Measurements from ENCODE around the gene KRTAP5-10.
"Not testable (repeated sequence)": the region's sequence is repeated elsewhere in the genome, so short reads cannot be mapped to it uniquely, and the experiment has no call there.

The KRTAP5-10 gene

DNA sequence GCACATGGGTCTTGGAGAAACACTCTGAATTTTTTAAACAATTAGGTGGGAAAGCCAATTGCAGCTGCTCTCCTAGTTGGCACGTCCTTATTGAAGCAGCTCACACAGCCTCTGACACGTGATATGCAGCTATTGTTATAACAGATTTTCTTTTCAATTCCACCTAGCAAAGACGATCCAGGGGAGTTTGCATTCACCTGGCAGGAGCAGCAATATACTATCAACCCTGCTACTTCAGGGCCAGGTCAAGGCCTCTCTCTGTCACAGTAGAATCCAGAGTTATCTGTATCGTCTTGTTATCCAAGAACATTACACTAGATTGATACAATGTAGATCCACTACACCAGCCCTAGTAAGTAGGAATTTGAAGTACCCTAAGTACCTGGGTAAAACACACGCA, 9.1 kb downstream of the KRTAP5-10 start:
- DNase-seq = no peak

- DNase-seq = no peak
Measured at GRCh38 chr11:71575723-71576424, 10.5 kb downstream of the KRTAP5-10 start.

- DNase-seq = not testable (repeated sequence)
Measured at GRCh38 chr11:71576688-71577465, 11.5 kb downstream of the KRTAP5-10 start.

DNA sequence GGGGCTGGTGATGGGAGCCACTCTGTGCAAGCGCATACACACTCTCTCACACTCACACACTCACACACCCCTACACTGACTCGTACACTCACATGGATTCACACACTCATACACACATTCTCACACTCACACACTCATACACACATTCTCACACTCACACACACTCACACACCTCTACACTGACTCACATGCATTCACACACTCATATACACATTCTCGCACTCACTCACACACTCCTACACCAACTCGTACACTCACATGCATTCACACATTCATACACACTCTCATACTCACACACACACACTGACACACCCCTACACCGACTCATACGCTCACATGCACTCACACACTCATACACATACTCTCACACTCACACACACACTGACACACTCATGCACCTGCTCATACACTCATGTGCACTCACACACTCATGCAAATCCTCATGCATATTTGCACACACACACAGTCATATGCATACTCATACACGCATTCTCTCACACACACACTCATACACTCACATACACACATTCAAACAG, 12.2 kb downstream of the KRTAP5-10 start:
- no peak for DNase-seq

GRCh38 chr11:71579513-71579912, 14.2 kb downstream of the KRTAP5-10 start:
- not testable (repeated sequence) for DNase-seq

GRCh38 chr11:71580057-71581003, 15.0 kb downstream of the KRTAP5-10 start:
- peak; percentile 81 for DNase-seq

- no peak for DNase-seq
Measured at GRCh38 chr11:71581826-71582225, 16.5 kb downstream of the KRTAP5-10 start.

GRCh38 chr11:71582309-71582895, 17.0 kb downstream of the KRTAP5-10 start, which contains the start of gene KRTAP5-11:
KRTAP5-11 (minus strand) TSS chr11:71582875; CDS start chr11:71582837, 38 bp downstream.
- no peak for DNase-seq

DNA sequence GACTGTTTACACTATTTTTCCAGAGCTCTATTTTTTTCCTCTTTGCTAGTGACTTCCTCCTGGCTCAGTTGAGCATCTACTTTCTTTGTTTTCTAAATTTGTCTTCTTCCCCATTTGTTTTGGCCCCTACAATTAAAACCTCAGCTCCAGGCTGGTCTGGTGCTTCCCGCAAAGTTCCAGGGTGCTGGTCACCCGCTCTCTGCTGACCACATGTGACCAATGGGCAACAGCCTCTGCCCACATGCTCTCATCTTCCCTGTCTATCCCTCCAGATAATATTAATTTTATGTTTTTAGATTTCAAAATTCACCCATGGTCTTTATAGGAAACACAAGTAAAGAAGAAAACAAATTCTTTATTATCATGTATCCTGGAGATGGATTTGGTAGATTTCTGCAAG, 17.6 kb downstream of the KRTAP5-10 start:
- not testable (repeated sequence) for DNase-seq

- not testable (repeated sequence) for DNase-seq
Measured at GRCh38 chr11:71585673-71586072, 20.3 kb downstream of the KRTAP5-10 start.

DNA sequence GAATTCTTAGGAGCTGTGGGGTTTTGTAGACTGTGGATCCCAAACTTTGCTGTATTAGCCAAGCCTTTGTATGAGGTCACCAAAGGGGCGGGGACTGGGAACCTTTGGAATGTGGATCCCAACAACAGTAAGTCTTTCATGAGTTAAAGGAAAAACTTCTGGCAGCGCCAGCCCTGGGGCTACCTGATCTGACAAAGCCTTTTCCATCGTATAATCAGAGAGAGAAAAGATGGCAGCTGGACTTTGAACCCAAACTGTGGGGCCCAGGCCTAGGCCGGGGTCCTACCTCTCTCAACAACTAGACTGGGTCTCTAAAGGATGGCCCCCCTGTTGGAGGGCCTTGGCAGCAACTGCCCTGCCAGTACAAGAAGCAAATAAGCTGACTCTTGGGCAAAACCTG, 23.0 kb downstream of the KRTAP5-10 start:
- DNase-seq = not testable (repeated sequence)

GRCh38 chr11:71588822-71589545, 23.6 kb downstream of the KRTAP5-10 start:
- not testable (repeated sequence) for DNase-seq

DNA sequence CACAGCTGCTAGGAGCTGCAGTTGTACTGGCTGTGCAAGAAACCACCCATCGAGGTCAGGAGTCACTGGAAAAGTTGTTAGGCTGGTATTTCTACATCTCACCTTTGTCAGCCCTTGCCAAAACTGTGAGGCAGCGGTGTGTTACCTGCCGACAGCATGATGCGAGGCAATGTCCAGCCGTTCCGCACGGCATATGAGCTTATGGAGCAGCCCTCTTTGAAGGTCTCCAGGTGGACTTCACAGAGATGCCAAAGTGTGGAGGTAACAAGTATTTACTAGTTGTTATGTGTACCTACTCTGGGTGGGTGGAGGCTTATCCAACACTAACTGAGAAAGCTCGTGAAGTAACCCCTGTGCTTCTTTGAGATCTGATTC, 24.2 kb downstream of the KRTAP5-10 start:
- not testable (repeated sequence) for DNase-seq

DNA sequence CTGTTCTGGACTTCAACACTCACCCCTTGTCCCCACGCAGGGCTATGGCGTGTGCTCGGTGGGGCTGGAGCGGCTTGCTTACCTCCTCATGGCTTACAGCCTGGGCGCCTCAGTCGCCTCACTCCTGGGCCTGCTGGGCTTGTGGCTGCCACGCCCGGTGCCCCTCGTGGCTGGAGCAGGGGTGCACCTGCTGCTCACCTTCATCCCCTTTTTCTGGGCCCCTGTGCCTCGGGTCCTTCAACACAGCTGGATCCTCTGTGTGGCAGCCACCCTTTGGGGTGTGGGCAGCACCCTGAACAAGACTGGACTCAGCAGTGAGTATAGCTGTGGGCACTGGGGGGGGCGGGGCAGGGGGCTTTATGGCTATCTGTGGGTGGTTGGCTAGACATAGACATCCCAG, 37.9 kb downstream of the KRTAP5-10 start:
- DNase-seq = not testable (repeated sequence)

GRCh38 chr11:71604798-71605488, 39.6 kb downstream of the KRTAP5-10 start:
- not testable (repeated sequence) for DNase-seq

GRCh38 chr11:71606853-71607519, 41.6 kb downstream of the KRTAP5-10 start:
- not testable (repeated sequence) for DNase-seq

GRCh38 chr11:71607520-71608216, 42.3 kb downstream of the KRTAP5-10 start:
- DNase-seq = not testable (repeated sequence)

- not testable (repeated sequence) for DNase-seq
Measured at GRCh38 chr11:71608272-71608671, 42.9 kb downstream of the KRTAP5-10 start.

DNA sequence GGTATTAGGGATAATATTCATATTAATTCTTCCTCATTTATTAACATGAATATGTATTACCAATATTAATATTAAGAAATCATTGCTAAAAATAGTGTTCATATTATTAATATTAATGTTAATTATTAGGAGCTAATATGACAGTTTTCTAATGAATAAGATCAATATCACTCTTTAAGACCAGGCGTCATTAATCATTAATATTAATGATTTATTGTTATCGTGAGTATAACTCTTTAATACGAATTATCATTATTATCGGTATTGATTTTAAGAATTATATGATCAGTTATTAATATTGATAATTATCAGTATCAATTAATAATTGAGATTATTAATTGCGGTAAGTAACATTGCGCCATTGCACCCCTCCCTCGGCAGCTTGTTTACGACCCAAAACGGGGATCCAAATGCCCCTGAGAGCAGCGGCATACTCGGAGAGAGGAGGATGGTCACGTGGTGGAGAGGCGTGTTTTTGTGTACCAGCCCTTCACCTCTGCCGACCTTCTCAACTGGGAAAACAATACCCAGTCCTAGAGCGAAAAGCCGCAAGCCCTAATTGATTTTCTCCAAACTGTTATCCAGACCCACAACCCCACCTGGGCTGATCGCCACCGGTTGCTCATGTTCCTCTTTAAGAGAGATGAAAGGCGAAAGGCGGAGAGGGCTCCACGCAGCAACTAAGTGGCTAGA, 46.0 kb downstream of the KRTAP5-10 start:
- not testable (repeated sequence) for DNase-seq
